Activated CD4-positive, alpha-beta T cell treated with anti-CD3 and anti-CD28 coated beads for 48 hours (primary cell): Measurements from ENCODE around the gene DRG1.
"Not testable (repeated sequence)": the region's sequence is repeated elsewhere in the genome, so short reads cannot be mapped to it uniquely, and the experiment has no call there.

Experiments used
- DNase-seq: peaks from one replicate; pipeline ENCODE4 v3.0.0-alpha.2; 2020

DRG1 gene

DNA sequence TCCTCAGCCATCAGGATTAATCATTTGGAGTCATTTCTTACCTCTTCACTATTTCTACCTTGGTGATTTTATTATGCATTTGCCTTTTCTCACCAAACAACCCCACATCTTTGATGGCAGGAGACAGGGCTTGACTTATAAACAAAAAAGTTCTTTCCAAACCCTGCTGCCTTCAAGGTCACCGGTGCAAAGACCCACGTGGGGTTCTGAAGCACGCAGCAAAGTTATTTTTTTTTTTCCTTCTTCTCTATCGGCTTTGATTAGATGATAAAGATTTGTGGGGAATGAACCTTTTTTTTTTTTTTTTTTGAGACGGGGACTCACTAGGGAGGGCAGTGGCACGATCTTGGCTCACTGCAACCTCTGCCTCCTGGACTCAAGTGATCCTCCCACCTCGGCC is 44.1 kb downstream of the DRG1 start:
- DNase-seq = no peak

DNA sequence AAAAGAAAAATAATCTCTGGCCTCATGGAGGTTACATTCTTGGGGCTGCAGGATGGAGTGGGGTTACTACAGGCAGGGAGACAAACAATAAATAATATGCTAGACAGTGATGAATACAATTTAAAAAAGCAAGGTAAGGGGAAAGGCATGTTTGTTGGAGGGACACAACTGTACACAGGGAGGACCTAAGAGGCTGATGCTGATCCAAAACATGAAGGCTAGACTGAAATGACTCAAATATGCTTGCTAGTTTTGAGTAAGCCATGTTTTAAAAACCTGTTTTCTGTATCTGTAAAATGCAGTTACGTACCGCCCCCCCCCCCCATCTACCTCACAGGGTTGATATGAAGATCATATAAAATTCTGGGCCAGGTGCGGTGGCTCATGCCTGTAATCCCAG is 46.2 kb downstream of the DRG1 start:
- no peak for DNase-seq

DNA sequence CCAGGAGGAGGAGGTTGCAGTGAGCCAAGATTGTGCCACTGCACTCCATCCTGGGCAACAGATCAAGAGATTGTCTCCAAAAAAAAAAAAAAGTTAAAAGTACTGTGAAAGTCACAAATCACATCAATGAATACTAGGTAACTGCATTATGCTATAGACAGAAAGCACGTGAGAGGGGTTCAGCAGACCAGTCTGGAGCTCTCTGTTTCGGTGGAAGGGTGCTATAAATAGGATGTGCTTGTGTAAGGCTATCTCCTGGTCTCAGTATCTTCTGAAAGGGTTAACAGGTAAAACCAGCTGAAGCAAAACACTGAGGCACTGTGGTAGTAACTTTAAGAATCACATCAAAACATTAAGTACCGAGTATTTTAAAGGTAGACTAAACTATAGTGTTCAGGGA is 46.8 kb downstream of the DRG1 start:
- DNase-seq = no peak

DNA sequence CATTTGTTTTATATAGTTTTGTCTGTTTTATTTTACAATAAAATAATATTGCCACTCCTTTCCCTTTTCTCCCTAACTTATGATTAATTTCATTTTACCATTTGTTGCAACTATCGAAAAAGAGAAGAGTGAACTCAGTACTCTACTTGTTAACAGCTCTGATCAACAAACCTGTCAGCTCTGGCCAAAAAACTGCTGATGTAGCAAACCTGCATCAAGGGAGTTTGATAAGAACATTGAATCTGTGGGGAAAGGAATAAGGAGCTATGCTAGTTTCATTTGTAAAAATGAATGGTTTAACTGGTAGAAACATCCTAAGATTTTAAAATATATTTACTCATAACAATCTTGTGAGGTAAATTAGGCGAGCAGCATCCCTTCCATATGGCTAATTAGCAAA is 47.4 kb downstream of the DRG1 start:
- no peak for DNase-seq

DNA sequence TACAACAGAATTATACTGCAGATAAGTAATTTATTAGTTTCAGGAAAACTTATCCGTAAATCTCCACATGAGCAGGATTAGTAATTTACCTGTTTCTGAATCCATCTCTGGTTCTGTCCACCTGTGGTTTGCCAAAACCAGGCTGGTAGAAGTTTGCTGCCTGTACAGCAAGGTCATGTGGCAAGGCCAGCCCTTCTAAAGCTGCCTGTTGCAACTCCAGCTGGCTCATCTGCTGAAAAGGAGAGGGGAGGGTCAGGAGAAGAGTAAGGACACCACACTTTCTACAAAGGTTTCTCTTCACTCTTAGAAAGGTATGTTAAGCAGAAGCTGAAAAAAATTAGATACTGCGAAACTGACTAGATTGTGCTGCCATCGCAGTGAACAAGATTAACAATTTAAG is 47.9 kb downstream of the DRG1 start:
- no peak for DNase-seq

DNA sequence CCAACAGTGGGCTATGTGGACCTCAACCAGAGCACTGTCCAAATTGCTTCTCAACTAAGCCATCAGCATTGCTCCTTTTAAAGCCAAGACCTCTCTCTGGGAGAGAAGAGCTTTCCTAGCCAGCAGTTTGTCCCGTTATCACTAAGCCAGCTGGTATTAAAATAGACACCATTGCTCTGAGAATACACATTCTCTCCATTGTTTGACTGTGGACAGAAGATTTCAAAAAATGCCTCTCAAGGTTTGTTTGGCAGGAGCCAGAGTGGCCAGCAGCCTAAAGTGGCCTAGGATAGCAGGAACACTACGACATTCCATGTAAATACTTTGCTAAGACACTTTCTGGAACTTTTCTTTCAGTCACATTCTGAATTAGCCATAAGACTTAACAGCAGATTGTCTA is 49.0 kb downstream of the DRG1 start:
- DNase-seq = no peak

DNA sequence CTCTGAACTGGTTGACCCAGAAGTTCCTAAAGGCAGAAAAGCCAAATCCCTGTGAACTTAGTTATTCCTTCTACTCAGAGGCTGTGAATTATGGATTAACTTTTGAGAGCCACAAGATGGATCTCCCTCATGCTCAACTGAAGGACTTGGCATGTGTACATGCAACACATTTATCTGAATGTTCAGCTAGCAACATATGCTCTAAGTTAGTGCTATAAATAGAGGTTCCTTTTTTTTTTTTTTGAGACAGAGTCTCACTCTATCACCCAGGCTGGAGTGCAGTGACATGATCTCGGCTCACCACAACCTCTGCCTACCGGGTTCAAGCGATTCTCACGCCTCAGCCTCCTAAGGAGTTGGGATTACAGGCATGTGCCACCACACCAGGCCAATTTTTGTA is 50.1 kb downstream of the DRG1 start:
- DNase-seq = no peak

DNA sequence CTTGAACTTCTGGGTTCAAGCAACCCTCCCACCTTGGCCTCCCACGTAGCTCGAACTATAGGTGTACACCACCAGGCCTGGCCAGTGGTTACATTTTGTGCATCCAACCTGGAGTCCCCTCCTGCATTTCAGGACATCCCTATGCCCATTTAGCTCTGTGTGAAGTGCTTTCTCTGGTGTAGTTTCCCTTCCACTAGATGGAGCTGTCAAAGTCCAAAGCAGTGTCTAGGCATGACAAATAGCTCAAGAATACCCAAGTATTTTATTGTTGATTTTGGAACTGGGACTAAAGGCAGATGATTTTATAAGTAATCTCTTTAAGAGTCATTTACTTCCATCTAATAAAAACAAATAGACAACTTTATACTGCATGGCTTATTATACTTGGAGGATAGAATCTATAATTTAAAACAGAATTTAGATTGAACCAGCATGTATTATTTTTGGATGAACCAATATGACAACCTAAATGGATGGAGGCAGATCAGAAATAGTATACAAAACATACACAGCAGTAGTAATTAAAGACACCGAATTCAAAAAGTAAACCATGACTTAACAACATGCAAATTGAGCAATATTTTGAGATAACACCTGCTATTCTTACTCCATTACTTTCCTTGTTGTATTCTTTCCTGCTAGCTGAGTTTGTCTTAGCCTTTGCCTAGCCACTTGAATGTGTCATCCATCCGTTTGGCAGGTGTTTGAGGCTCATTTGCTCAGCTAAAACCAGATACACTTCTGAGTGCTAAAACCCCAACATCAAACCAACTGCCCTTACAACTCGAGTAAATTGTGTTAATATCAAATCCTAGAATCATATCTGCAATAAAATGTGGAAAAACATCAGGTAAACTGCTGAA is 52.5 kb downstream of the DRG1 start:
- DNase-seq = no peak

DNA sequence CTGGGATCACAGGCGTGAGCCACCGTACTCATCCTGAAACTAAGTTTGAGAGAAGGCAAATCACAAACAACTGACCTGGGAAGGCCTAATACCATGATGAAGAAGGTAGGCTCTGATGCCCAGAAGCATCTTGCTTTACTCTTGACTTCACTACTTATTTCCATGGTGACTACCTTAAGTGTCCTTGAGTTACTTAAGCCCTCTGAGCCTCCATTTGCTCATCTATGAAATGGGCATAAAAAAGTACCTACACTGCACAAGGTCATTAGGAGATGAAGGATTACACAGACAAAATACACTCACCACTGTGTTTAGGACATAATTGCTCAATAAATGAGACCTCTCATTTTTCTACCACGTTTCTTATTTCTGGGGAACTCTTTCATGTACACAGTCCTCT is 62.3 kb downstream of the DRG1 start:
- no peak for DNase-seq

DNA sequence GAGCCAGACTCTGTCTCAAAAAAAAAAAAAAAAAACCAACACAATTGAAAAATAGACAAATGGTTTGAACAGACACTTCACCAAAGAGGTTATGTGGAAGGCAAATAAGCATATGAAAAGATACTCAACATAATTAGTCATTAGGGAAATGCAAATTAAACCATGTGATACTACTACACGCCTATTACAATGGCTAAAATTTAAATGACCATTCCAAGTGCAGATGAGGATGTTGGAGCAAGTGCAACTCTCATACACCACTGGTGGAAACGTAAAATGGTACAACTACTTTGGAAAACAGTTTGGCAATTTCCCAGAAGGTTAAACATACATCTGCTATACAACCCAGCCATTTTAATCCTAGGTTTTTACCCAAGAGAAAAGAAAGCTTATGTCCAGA is 65.9 kb downstream of the DRG1 start:
- no peak for DNase-seq

DNA sequence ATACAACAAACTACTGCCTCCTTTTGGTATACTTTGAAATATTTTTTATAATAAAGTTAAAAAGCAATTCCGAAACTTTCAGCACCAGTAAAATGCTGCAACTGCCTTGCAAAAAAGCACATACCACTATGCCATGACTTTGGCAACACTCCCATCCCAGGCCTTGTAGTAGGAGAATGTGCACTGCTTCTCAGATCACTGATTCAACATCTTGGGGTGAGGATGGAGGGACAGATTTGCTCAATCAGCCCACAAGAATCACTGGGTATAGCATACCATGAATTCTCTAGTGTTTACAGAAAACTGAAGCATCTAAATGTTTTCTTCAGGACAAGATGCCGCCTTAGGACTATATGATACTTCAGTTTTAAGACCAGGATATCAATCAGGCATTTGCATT is 75.3 kb downstream of the DRG1 start:
- no peak for DNase-seq

DNA sequence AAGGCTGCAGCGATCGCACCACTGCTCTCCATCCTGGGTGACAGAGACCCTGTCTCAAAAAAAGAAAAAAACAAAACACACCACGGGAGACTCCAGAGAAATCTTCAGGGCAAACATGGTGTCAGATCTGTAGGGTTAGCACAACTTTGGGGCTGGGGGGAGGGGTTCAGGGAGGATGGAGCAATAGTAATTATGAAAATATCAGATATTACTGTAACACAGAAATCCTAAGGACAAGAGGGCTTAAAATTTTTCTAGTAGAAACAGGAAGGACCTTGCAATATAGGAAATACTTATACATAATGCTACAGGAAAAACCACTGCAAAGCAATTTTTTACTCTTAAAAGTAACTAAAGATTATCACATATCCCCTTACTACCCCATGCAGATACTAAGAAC is 76.4 kb downstream of the DRG1 start:
- DNase-seq = no peak

DNA sequence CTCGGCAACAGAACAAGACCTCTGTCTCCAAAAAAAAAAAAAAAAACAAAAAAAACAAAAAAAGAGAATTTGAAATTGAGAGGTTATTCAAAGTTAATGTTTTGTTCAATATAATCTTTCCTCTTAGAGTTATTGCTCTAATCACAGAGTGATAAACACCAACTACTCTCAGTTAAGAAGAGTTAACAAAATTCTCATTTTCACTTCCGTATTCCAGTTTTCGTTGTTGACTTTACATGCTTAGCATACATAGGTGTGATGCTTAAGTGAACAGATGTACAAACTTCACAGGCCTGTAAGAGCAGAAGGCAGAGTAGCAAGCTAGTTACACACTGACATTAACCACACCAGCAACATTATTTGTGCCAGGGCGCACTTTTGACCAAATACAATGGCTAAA is 77.9 kb downstream of the DRG1 start:
- DNase-seq = no peak

DNA sequence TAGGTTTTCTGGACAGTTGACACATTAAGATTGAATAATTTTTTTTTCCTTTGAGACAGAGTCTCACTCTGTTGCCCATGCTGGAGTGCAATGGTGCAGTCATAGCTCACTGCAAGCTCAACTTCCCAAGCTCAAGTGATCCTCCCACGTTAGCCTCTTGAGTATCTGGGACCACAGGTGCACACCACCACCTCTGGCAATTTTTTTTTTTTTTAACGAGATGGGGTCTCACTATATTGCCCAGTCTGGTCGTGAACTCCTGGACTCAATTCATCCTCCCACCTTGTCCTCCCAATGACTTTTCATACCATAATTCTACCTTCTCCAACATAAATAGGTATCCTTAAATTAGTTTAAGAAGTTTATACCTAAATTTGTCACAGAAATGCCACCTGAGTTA is 81.7 kb downstream of the DRG1 start:
- no peak for DNase-seq

DNA sequence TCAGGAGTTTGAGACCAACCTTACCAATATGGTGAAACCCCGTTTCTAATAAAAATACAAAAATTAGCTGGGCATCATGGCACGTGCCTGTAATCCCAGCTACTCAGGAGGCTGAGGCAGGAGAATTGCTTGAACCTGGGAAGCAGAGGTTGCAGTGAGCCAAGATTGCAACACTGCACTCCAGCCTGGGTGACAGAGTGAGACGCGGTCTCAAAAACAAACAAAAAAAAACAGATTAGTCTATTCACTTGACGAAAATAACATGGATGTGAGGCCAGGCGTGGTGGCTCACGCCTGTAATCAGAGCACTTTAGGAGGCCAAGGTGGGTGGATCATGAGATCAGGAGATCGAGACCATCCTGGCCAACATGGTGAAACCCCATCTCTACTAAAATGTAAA is 83.1 kb downstream of the DRG1 start:
- not testable (repeated sequence) for DNase-seq
